Tibial artery (tissue), 4 donors: ENCODE data around the gene HMGXB3.

Experiments used
- DNase-seq, 2 donors: peaks; one replicate each; pipeline ENCODE4 v3.0.0-alpha.2; 2019
- H3K27ac ChIP-seq, 2 donors: fragments of 200-600 bp; sonication (generic) in 1 of 2; 1 replicate in 1 of 2; 2 replicates in 1 of 2; pipeline ENCODE4 v1.5.1; 2018 to 2019; ENCODE audit warnings: mild to moderate bottlenecking in 1 of 2
- H3K27me3 ChIP-seq, 2 donors: fragments of 200-600 bp; sonication (generic) in 1 of 2; one replicate each; pipeline versions ENCODE4 v1.5.1 to v1.6.0; 2016 to 2019
- H3K36me3 ChIP-seq, 3 donors: fragments of 200-600 bp; sonication (generic) in 2 of 3; one replicate each; pipeline ENCODE4 v1.5.1; 2016 to 2019; ENCODE audit warnings: mild to moderate bottlenecking in 2 of 3
- H3K4me1 ChIP-seq, 4 donors: fragments of 200-600 bp; sonication (generic) in 2 of 4; 1 replicate in 3 of 4; 2 replicates in 1 of 4; pipeline ENCODE4 v1.5.1; 2016 to 2019
- H3K4me3 ChIP-seq, 2 donors: fragments of 200-600 bp; sonication (generic) in 1 of 2; 1 replicate in 1 of 2; 2 replicates in 1 of 2; pipeline ENCODE4 v1.5.1; 2018 to 2019; ENCODE audit warnings: mild to moderate bottlenecking in 2 of 2
- H3K9me3 ChIP-seq, 3 donors: fragments of 200-600 bp; sonication (generic) in 1 of 3; one replicate each; pipeline ENCODE4 v1.5.1; 2016 to 2019
- CTCF ChIP-seq, 2 experiments: fragments of 200-600 bp in 1 of 2; fragments of 450-650 bp in 1 of 2; IDR thresholded peaks; one replicate each; pipeline ENCODE4 v1.5.1; 2017 to 2019; ENCODE audit warnings: antibody characterized with exemption in 2 of 2, mild to moderate bottlenecking in 1 of 2, moderate library complexity in 1 of 2
- intact Hi-C: fragments of 100-400 bp; cut with DNase I; formaldehyde crosslinking; loops from one replicate; pipeline ENCODE4 v1.15.0; 2023; ENCODE audit warnings: low total_unique reads

The HMGXB3 gene

DNA sequence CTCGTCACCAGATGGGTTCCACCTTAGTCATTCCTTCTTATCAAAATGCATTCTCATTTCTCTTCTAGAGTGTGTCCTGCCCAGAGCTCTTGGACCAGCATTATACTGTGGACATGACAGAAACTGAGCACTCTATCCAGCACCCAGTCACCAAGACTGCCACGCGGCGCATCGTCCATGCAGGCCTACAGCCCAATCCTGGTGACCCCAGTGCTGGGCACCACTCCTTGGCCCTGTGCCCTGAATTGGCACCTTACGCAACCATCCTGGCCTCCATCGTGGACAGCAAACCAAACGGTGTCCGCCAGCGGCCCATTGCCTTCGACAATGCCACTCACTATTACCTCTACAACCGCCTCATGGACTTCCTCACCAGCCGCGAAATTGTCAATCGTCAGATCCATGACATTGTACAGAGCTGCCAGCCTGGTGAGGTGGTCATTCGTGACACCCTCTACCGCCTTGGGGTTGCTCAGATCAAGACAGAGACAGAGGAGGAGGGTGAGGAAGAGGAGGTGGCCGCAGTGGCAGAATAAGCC is 51.2 kb downstream of the HMGXB3 start:
- Histone ChIP-seq H3K36me3 (peaks cover 70 to 94% (median 81%) of the 10 kb centered on the region in 3 donors), H3K27ac (no peak overlapping the region), H3K9me3 (no peaks in the 10 kb centered on the region), H3K4me1 (no peaks in the 10 kb centered on the region), H3K27me3 (no peaks in the 10 kb centered on the region), H3K4me3 (no peak overlapping the region)
- no peak for DNase-seq
- intact Hi-C loops: no loop called here
- no peak for TF ChIP-seq CTCF (IDR thresholded peaks at IDR 0.05)

DNA sequence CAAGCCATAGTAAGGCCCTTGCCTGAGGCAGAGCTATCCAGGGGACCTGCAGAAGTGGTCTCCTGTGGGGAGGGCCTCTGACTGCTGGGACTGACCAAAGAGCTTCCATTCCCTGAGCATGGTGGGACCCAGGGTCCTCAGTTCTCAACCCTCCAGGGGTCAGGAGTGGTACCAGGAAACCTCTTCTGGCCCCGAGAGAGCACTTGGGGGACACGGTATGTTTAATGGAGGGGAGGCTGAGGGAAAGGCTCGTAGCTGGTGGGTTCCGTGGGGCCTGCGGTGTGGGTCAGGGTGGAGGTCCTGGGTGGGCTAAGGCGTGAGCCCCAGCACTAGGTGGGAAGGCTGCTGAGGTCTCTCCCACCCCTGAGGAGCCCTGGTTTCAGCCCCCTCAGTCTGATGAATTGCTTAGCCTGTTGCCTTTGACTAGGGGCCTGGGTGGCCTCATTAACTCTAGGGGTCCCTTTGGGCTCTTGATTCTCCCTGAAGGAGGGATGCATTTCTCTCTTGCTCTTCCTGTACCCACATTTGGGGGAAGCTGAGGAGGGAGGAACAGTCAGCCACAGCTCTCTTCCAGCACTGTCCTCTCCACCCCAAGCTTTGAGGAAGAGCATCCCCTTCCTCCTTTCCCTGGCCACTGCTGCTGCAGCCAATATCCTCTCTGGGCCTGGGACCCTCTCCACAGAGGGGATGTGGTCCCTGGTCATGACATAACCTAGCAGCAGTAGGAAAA is 51.9 kb downstream of the HMGXB3 start:
- DNase-seq: no peak
- no peak for TF ChIP-seq CTCF (IDR thresholded peaks at IDR 0.05)
- H3K4me1 ChIP-seq: peaks cover 0 to 4% (median 0%) of the 10 kb centered on the region in 4 donors
- peaks cover 66 to 88% (median 75%) of the 10 kb centered on the region in 3 donors for H3K36me3 ChIP-seq
- no peaks in the 10 kb centered on the region for H3K27me3 ChIP-seq
- intact Hi-C loops: no loop called here
- H3K4me3 ChIP-seq: no peak overlapping the region
- H3K9me3 ChIP-seq: no peaks in the 10 kb centered on the region
- no peak overlapping the region for H3K27ac ChIP-seq

DNA sequence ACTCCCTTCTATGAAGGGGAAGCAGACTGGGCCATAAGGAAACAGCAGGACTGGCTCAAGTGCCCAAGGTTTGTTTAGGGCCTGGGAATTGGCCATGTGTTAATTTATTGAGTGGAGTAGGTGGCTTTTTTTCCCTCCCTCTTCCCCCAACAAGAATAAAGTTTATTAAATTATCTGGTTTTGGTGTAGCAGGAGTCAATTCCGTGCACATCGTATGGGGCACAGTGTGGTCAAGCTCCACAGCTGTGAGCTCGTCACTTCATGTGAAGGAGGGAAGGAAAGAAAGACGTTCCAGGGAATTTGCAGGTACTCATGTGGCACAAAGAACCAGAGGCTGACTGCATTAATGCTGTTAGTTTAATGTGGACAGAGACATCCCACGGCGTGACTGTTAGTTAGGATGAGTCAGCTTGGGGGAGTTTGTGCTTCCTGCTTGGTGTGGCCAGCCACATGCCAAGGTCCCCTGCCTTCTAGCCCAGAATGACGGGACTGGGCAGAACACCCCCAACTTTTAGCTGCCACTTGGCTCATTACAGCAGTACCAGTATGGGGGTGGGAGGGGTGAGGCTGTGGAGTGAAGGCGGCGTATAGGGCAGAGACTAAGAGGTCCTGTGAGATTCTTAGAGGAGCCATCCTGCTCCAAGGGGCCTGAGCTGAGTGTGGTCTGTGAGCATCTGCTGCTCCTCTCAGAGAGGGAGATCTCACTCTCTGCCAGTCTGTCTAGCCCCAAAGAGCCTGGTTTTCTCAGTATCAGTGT is 52.6 kb downstream of the HMGXB3 start:
- H3K27ac ChIP-seq: no peak overlapping the region
- peaks cover 0 to 4% (median 0%) of the 10 kb centered on the region in 4 donors for H3K4me1 ChIP-seq
- no peaks in the 10 kb centered on the region for H3K27me3 ChIP-seq
- no peaks in the 10 kb centered on the region for H3K9me3 ChIP-seq
- H3K4me3 ChIP-seq: no peak overlapping the region
- intact Hi-C loops: no loop called here
- no peak for DNase-seq
- peaks cover 59 to 80% (median 67%) of the 10 kb centered on the region in 3 donors for H3K36me3 ChIP-seq
- no peak for TF ChIP-seq CTCF (IDR thresholded peaks at IDR 0.05)

GRCh38 chr5:150053713-150054392 is 53.3 kb downstream of the HMGXB3 start:
- DNase-seq: no peak
- Histone ChIP-seq H3K9me3 (no peaks in the 10 kb centered on the region), H3K4me1 (peaks cover 0 to 4% (median 0%) of the 10 kb centered on the region in 4 donors), H3K36me3 (peaks cover 51 to 73% (median 60%) of the 10 kb centered on the region in 3 donors), H3K27me3 (no peaks in the 10 kb centered on the region), H3K4me3 (no peak overlapping the region), H3K27ac (no peak overlapping the region)
- TF ChIP-seq CTCF (IDR thresholded peaks at IDR 0.05): no peak
- intact Hi-C loops: no loop called here

GRCh38 chr5:150054569-150054968 is 54.0 kb downstream of the HMGXB3 start:
- no peaks in the 10 kb centered on the region for H3K9me3 ChIP-seq
- intact Hi-C loops: no loop called here
- no peak for DNase-seq
- H3K4me3 ChIP-seq: no peak overlapping the region
- H3K4me1 ChIP-seq: peaks cover 0 to 4% (median 0%) of the 10 kb centered on the region in 4 donors
- H3K27me3 ChIP-seq: no peaks in the 10 kb centered on the region
- H3K27ac ChIP-seq: no peak overlapping the region
- H3K36me3 ChIP-seq: peaks cover 44 to 66% (median 53%) of the 10 kb centered on the region in 3 donors
- no peak for TF ChIP-seq CTCF (IDR thresholded peaks at IDR 0.05)
